ENCODE measurements around the gene SEC14L6. TPM values are rescaled to one million over a fixed set of nuclear protein-coding genes. Genes with fewer than 3 reads are reported as not detected.

Gene SEC14L6
- total RNA-seq = 0.25 TPM in 1 of 2 replicates, not detected in the other

DNA sequence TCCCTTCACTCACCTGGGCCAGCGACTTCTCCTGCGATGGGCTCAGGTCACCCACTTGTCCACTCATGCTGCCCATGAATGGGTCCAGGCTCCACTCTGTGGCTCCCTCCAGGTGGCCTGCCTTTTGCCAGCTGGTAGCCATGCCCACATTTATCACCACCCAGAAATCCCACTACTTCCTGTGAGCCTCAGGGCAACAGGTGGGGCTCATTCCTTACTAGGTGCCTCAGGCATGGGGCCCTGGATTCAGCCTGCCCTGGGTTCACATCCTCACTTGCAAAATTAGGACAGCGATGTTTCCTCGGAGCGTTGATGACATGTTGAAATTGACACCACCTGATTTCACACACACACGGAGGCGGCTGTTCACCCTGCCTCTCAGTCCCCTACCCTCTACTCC lies at the start of gene SEC14L6:
Gene SEC14L6 (minus strand): TSS at position 126 of the 400 bp plus-strand sequence. CDS start 59 bp downstream, at position 67.

GRCh38 chr22:30591588-30592359 lies 45.2 kb upstream of the SEC14L6 start, which contains the start of gene PES1:
Gene PES1 (minus strand): TSS chr22:30591910. CDS start chr22:30591833, 77 bp downstream.

DNA sequence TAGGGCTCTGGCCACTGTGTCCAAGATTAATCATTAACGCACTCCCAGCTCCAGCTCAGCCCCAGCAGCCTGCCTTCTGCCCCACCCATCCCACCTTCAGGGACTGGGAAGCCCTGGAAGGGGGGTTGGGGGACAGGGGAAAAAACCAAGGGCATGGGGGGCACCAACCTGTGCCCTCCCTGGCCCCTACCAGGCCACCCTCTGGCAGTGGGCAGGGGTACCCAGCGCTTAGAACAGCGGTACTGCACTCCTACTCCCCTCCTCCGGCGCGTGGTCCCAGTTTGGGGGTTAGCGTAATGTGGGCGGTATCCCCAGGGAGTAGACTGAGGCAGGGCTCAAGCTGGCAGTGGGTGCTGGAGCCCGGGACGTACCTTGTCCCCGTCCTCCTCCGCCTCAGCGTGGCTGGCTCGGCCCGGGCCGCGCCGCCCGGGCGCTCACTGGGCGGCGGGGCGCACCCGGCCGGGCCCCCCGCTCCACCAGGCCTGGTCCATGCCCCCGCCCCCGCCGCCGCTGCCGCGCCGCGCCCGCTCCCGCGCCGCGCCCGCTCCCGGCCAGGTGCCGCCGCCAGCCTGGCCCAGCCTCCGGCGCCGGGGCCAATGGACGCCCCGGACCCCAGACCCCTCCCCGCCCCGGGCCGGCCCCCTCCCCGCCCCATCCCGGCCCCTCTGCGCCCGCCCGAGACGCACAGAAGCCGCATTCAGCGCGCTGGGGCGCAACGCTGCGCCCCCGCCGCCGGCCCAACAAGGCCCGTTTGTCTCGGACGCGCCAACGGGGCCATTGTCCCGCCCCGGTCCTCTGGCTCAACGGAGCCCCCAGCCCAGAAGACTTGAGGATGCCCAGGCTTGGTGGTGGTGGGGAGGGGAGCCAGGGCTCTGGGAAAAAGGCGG lies 27.8 kb upstream of the SEC14L6 start, which contains the start of gene GAL3ST1:
Gene GAL3ST1 (minus strand): TSS at position 571 of the 887 bp plus-strand sequence. CDS start 17,273 bp downstream, outside the sequence.

Other genes starting within 250 kb of the SEC14L6 start
- 16.5 and 16.6 TPM in 2 replicates for gene TBC1D10A, start 219.8 kb downstream of the SEC14L6 start, total RNA-seq
- gene SF3A1, start 189.8 kb downstream of the SEC14L6 start, total RNA-seq = 47.0 and 70.0 TPM in 2 replicates
- 0.73 and 1.5 TPM in 2 replicates for gene CCDC157, start 189.7 kb downstream of the SEC14L6 start, total RNA-seq
- 13.3 and 19.8 TPM in 2 replicates for gene RNF215, start 159.3 kb downstream of the SEC14L6 start, total RNA-seq
- gene SEC14L2, start 149.7 kb downstream of the SEC14L6 start, total RNA-seq = 11.5 and 30.1 TPM in 2 replicates
- gene MTFP1, start 121.0 kb downstream of the SEC14L6 start, total RNA-seq = 6.4 and 14.3 TPM in 2 replicates
- gene SEC14L3, start 74.7 kb downstream of the SEC14L6 start, total RNA-seq = not detected in 2 replicates
- 0.15 TPM in 1 of 2 replicates, not detected in the other for gene SEC14L4, start 41.0 kb downstream of the SEC14L6 start, total RNA-seq
- gene GAL3ST1, start 27.9 kb upstream of the SEC14L6 start, total RNA-seq = 0.49 and 0.56 TPM in 2 replicates
- 54.9 and 56.1 TPM in 2 replicates for gene PES1, start 45.2 kb upstream of the SEC14L6 start, total RNA-seq
- 9.3 and 9.6 TPM in 2 replicates for gene TCN2, start 60.4 kb upstream of the SEC14L6 start, total RNA-seq
- 6.1 and 6.6 TPM in 2 replicates for gene SLC35E4, start 89.0 kb upstream of the SEC14L6 start, total RNA-seq
- 4.2 and 5.4 TPM in 2 replicates for gene DUSP18, start 121.1 kb upstream of the SEC14L6 start, total RNA-seq
- gene OSBP2, start 148.1 kb upstream of the SEC14L6 start, total RNA-seq = 0.44 and 0.81 TPM in 2 replicates

Data from cardiac ventricle fibroblast (primary cell).